CD14-positive monocyte (primary cell): ENCODE data around the gene MOGAT3. TPM values are rescaled to one million over a fixed set of nuclear protein-coding genes. Genes with fewer than 3 reads are reported as not detected.

Source experiments
- DNase-seq, 3 donors: peaks; one replicate each; pipeline ENCODE4 v3.0.0-alpha.2; 2011 to 2022
- H2AFZ ChIP-seq: 2 replicates; pipeline ENCODE4 v1.6.0; 2012; ENCODE audit warnings: mild to moderate bottlenecking, low read depth, low read length, inconsistent platforms; ENCODE audit not compliant: insufficient read depth, poor library complexity, severe bottlenecking
- H3K27ac ChIP-seq, 2 donors: 1 replicate in 1 of 2; 2 replicates in 1 of 2; pipeline ENCODE4 v1.5.1; 2012 to 2013; ENCODE audit warnings: low read length in 2 of 2, control low read depth in 1 of 2, inconsistent platforms in 1 of 2, low read depth in 1 of 2, mild to moderate bottlenecking in 1 of 2
- H3K27me3 ChIP-seq, 2 donors: one replicate each; pipeline versions ENCODE4 v1.6.0 to v1.6.1; 2011 to 2013; ENCODE audit warnings: low read length in 2 of 2; ENCODE audit not compliant: control insufficient read depth in 2 of 2, insufficient read depth in 2 of 2
- H3K36me3 ChIP-seq, 2 donors: replicated peaks in 1 of 2; 1 replicate in 1 of 2; 2 replicates in 1 of 2; pipeline versions ENCODE4 v1.5.1 to v1.6.1; 2012 to 2013; ENCODE audit warnings: low read length in 2 of 2, control low read depth in 1 of 2, inconsistent platforms in 1 of 2, mild to moderate bottlenecking in 1 of 2; ENCODE audit not compliant: insufficient read depth in 2 of 2, control insufficient read depth in 1 of 2
- H3K4me1 ChIP-seq, 2 donors: 1 replicate in 1 of 2; 2 replicates in 1 of 2; pipeline versions ENCODE4 v1.5.1 to v1.6.1; 2012 to 2013; ENCODE audit warnings: low read length in 2 of 2, control low read depth in 1 of 2, inconsistent platforms in 1 of 2, mild to moderate bottlenecking in 1 of 2, moderate library complexity in 1 of 2; ENCODE audit not compliant: insufficient read depth in 2 of 2, control insufficient read depth in 1 of 2
- H3K4me2 ChIP-seq: replicated peaks from 2 replicates; pipeline ENCODE3; 2012; ENCODE audit warnings: low read length, moderate library complexity, mild to moderate bottlenecking; ENCODE audit not compliant: poor library complexity, severe bottlenecking; ENCODE audit errors: extremely low read depth
- H3K4me3 ChIP-seq, 3 experiments: fragments of 200-600 bp in 1 of 3; sonication (generic) in 1 of 3; replicated peaks in 1 of 3; 1 replicate in 2 of 3; 2 replicates in 1 of 3; pipeline ENCODE4 v1.5.1; 2011 to 2013; ENCODE audit warnings: low read length in 3 of 3, mild to moderate bottlenecking in 3 of 3, control low read depth in 2 of 3, low read depth in 2 of 3, inconsistent platforms in 1 of 3, moderate library complexity in 1 of 3
- H3K79me2 ChIP-seq: 2 replicates; pipeline ENCODE4 v1.6.0; 2012; ENCODE audit warnings: mild to moderate bottlenecking, control low read depth, inconsistent platforms, low read length, moderate library complexity; ENCODE audit not compliant: insufficient read depth
- H3K9ac ChIP-seq: 2 replicates; pipeline ENCODE4 v1.6.0; 2017; ENCODE audit warnings: low read length, mild to moderate bottlenecking; ENCODE audit not compliant: insufficient read depth, poor library complexity, severe bottlenecking
- H3K9me3 ChIP-seq, 2 donors: replicated peaks in 1 of 2; 1 replicate in 1 of 2; 2 replicates in 1 of 2; pipeline versions ENCODE4 v1.5.1 to v1.6.1; 2012 to 2013; ENCODE audit warnings: low read length in 2 of 2, control low read depth in 1 of 2; ENCODE audit not compliant: control insufficient read depth in 1 of 2, insufficient read depth in 1 of 2
- H4K20me1 ChIP-seq: 2 replicates; pipeline ENCODE4 v1.6.0; 2012; ENCODE audit warnings: mild to moderate bottlenecking, low read length, control low read depth, moderate library complexity; ENCODE audit not compliant: insufficient read depth
- H3K27ac Mint-ChIP-seq, 7 donors: one replicate each; pipeline ENCODE4 v1.8.0; 2020; ENCODE audit warnings: mild to moderate bottlenecking in 7 of 7, mixed read lengths in 7 of 7, moderate library complexity in 6 of 7, inconsistent platforms in 2 of 7
- H3K27me3 Mint-ChIP-seq, 3 donors: one replicate each; pipeline ENCODE4 v1.8.0; 2021 to 2022; ENCODE audit warnings: low read depth in 3 of 3, mild to moderate bottlenecking in 3 of 3, mixed read lengths in 3 of 3, moderate library complexity in 3 of 3, inconsistent platforms in 1 of 3
- H3K36me3 Mint-ChIP-seq, 2 donors: one replicate each; pipeline ENCODE4 v1.8.0; 2020; ENCODE audit warnings: mixed read lengths in 2 of 2, inconsistent platforms in 1 of 2, mild to moderate bottlenecking in 1 of 2
- H3K4me1 Mint-ChIP-seq: one replicate; pipeline ENCODE4 v1.8.0; 2020; ENCODE audit warnings: mild to moderate bottlenecking, mixed read lengths
- H3K4me3 Mint-ChIP-seq, 2 donors: one replicate each; pipeline ENCODE4 v1.8.0; 2020; ENCODE audit warnings: mild to moderate bottlenecking in 2 of 2, mixed read lengths in 2 of 2, moderate library complexity in 1 of 2
- H3K9me3 Mint-ChIP-seq, 7 donors: one replicate each; pipeline ENCODE4 v1.8.0; 2020 to 2022; ENCODE audit warnings: mixed read lengths in 7 of 7, mild to moderate bottlenecking in 6 of 7, moderate library complexity in 6 of 7, inconsistent platforms in 2 of 7
- WGBS: methylation state at CpG from one replicate; pipeline ENCODE4 v1.1.5; 2013; ENCODE audit warnings: missing lambda C conversion rate; ENCODE audit not compliant: insufficient coverage; 5-methylcytosine and 5-hydroxymethylcytosine counted together
- intact Hi-C, 2 donors: fragments of 100-400 bp; cut with micrococcal nuclease; formaldehyde crosslinking; loops; one replicate each; pipeline versions ENCODE4 v1.15.0 to v1.15.1; 2023
- polyA plus RNA-seq, 3 donors: library from polyadenylated mRNA; depleted of rRNA in 1 of 3; unstranded in 2 of 3; stranded (reverse) in 1 of 3; fragments of 300-500 nt in 2 of 3; fragments of >200 nt in 1 of 3; fragmentation: Illumina TruSeq in 2 of 3; gene quantifications; 1 replicate in 2 of 3; 2 replicates in 1 of 3; pipeline ENCODE4 v1.2.3, GENCODE V29; 2012 to 2021
- TF ChIP-seq, protein P1 (sequence below): fragments of 200-600 bp; IDR thresholded peaks from one replicate; pipeline ENCODE4 v1.8.0; 2022; ENCODE audit warnings: antibody characterized with exemption, mild to moderate bottlenecking

The MOGAT3 gene
- polyA plus RNA-seq, 3 donors = not detected

DNA sequence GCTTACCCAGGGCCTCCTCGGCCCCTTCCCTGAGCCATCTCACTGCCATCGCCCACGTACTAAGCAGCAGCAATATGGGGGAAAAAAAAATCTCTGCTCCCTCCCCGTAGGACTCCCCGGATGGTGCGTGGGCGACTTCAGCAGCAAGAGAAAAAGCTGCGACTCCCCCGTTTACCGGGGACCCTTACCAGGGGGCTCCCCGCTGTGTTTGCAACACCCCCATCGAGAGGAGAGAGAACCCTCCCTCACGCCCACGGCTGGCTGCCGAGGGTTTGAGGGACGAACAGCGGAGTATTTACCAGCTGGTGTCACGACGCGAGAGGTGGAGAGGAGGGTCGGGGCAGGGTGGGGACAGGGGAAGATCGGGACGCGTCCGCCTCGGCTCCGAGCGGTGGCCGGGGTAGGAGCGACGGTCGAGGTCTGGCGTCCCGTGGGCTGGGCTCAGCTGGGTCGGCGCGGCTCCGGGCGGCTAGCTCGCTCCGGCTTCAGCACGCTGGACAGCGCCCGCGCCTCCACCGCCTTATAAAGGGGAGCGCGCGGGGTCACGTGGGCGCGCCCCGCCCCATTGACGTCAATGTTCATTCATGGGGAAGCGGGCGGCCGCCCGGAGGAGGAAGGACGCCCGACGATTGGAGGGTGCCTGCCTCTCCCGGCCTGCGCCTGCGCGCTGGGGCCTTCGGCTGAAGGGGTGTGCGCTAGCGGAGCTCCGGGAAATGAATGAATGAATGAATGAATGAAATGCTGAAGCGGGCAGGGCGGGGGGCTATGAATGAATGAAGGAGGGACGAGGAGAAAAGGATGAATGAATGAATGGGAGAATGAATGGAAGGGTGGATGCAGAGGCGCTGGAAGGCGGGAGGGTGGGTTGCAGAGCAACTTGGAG is 35.5 kb downstream of the MOGAT3 start, which contains the start of gene VGF:
Gene VGF, minus strand, starts transcription at position 495 of the 883 bp plus-strand sequence. CDS start 726 bp downstream, outside the sequence.
- 1% methylated on average over 55 of the region's 74 CpGs for WGBS
- Histone ChIP-seq H2AFZ (no peak within 1 kb of the TSS), H3K9me3 (peaks cover 6 to 18% of the 10 kb centered on the region in 2 donors), H3K27me3 (peaks cover 54 to 83% of the 10 kb centered on the region in 2 donors), H3K27ac (no peak within 1 kb of the TSS), H4K20me1 (peaks cover 14% of the 10 kb centered on the region), H3K9ac (no peak within 1 kb of the TSS), H3K4me1 (peaks cover 26 to 44% of the 10 kb centered on the region in 2 donors), H3K79me2 (no peaks in the 10 kb centered on the region), H3K4me3 (peak within 1 kb of the TSS in 1 of 3 experiments; percentile 50), H3K36me3 (peaks cover under 1 to 2% of the 10 kb centered on the region in 2 donors), H3K4me2 (peak within 1 kb of the TSS; percentile 59)
- peaks cover 83 to 91% (median 86%) of the 10 kb centered on the region in 3 donors for H3K27me3 Mint-ChIP-seq
- peaks cover 2 to 44% (median 18%) of the 10 kb centered on the region in 7 donors for H3K9me3 Mint-ChIP-seq
- peak; percentile 94 to 96 (median 95) for DNase-seq
- peaks cover 21 to 28% of the 10 kb centered on the region in 2 donors for H3K36me3 Mint-ChIP-seq
- peak within 1 kb of the TSS in 3 of 7 donors; percentile 67 to 89 (median 85) for H3K27ac Mint-ChIP-seq
- intact Hi-C loops = no loop called here
- peaks cover 43% of the 10 kb centered on the region for H3K4me1 Mint-ChIP-seq
- H3K4me3 Mint-ChIP-seq = peak within 1 kb of the TSS; percentile 63 to 94
- TF ChIP-seq, protein P1, sequence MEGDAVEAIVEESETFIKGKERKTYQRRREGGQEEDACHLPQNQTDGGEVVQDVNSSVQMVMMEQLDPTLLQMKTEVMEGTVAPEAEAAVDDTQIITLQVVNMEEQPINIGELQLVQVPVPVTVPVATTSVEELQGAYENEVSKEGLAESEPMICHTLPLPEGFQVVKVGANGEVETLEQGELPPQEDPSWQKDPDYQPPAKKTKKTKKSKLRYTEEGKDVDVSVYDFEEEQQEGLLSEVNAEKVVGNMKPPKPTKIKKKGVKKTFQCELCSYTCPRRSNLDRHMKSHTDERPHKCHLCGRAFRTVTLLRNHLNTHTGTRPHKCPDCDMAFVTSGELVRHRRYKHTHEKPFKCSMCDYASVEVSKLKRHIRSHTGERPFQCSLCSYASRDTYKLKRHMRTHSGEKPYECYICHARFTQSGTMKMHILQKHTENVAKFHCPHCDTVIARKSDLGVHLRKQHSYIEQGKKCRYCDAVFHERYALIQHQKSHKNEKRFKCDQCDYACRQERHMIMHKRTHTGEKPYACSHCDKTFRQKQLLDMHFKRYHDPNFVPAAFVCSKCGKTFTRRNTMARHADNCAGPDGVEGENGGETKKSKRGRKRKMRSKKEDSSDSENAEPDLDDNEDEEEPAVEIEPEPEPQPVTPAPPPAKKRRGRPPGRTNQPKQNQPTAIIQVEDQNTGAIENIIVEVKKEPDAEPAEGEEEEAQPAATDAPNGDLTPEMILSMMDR = no peak

DNA sequence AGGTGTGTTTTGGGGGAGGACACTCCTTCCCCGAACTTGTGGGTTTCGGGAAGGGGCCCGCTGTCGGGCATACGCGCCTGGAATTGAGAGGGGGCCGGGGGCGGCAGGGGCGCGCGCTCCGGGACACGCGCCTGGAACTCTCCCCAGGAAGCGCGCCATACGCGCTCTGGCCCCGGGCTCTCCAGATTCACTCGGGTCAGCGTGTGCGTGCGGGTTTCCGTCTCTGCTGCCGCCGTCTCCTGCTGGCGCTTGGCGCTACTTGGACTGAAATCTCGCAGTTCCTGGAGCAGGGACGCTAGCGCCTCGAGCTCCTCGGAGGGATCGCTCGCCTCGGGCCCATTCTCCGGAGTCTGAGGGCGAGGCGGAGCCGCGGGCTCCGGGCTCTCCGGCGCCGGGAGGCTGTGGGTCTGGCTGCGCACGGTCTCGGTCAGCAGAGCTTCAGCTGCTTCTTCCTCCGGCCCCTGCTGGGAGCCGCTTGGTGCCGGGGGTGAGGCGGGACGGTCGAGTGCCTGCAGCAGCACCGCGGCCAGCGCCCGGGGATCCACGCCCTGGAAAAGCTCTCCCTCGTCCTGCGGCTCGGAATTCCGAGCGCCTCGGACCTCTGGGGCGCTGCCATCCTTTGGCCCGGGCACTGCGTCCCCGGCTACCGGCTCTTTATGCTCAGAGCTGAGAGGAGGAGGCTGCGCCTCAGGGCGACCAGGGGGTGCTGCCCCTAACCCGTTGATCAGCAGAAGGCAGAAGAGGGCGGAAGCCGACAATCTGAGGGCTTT is 36.6 kb downstream of the MOGAT3 start:
- H3K4me3 Mint-ChIP-seq = peak overlapping the region; percentile 6 to 94
- intact Hi-C loops = no loop called here
- no peak overlapping the region for H3K9ac ChIP-seq
- H3K36me3 Mint-ChIP-seq = peaks cover 32% of the 10 kb centered on the region in 2 donors
- H3K4me1 ChIP-seq = peaks cover 15 to 34% of the 10 kb centered on the region in 2 donors
- peaks cover 50 to 72% of the 10 kb centered on the region in 2 donors for H3K27me3 ChIP-seq
- peaks cover 72 to 80% (median 76%) of the 10 kb centered on the region in 3 donors for H3K27me3 Mint-ChIP-seq
- H3K9me3 ChIP-seq = peaks cover 6 to 18% of the 10 kb centered on the region in 2 donors
- no peak for DNase-seq
- no peak overlapping the region for H3K27ac ChIP-seq
- no peak overlapping the region for H3K27ac Mint-ChIP-seq
- peak overlapping the region in 1 of 3 experiments; percentile 56 for H3K4me3 ChIP-seq
- H3K4me2 ChIP-seq = peak overlapping the region; percentile 58
- H2AFZ ChIP-seq = no peak overlapping the region
- no peaks in the 10 kb centered on the region for H3K79me2 ChIP-seq
- H3K36me3 ChIP-seq = peaks cover 3 to 11% of the 10 kb centered on the region in 2 donors
- TF ChIP-seq, protein P1 = no peak
- H4K20me1 ChIP-seq = peaks cover 14% of the 10 kb centered on the region
- 3% methylated on average over 74 of the region's 75 CpGs for WGBS
- H3K9me3 Mint-ChIP-seq = peaks cover 2 to 37% (median 16%) of the 10 kb centered on the region in 7 donors
- peaks cover 32% of the 10 kb centered on the region for H3K4me1 Mint-ChIP-seq
